ENCODE data around the gene AFTPH. TPM values are rescaled to one million over a fixed set of nuclear protein-coding genes. Genes with fewer than 3 reads are reported as not detected.

Gene AFTPH
- total RNA-seq, 4 donors from 2014 or later, result 24.1 to 62.4 (median 37.4) TPM

DNA sequence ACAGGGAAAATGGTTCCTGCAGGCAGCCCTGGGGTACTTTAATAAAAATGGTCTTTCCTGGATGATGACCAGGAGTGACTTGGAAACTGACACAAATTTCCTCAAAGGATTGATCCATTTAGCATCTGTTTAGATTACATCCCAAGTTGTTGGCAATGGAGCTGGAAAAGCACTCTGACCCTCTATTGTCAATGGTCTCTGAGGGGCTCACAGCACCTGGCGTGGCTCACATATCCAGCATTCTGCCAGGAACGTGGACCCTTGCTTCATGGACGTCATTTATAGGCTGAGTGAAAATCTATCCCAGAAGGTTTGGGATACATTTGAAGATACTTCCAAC is 85.8 kb downstream of the AFTPH start:
- H3K9me3 ChIP-seq, result no peaks in the 10 kb centered on the region
- intact Hi-C loops (cut with DNase I; ENCODE audit: low total_unique reads), result no loop called here
- no peak overlapping the region for H3K27ac ChIP-seq
- no peaks in the 10 kb centered on the region for H3K4me1 ChIP-seq
- TF ChIP-seq POLR2A (IDR thresholded peaks at IDR 0.05) (no peak), CTCF (IDR thresholded peaks at IDR 0.05) (no peak)
- DNase-seq, result no peak
- no peaks in the 10 kb centered on the region for H3K27me3 ChIP-seq
- H3K4me3 ChIP-seq, result peak overlapping the region in 1 of 2 donors; percentile 54
- no peaks in the 10 kb centered on the region for H3K36me3 ChIP-seq

GRCh38 chr2:64610316-64610855 is 86.3 kb downstream of the AFTPH start:
- Histone ChIP-seq H3K4me1 (no peaks in the 10 kb centered on the region), H3K27ac (no peak overlapping the region), H3K4me3 (no peak overlapping the region), H3K36me3 (no peaks in the 10 kb centered on the region), H3K27me3 (no peaks in the 10 kb centered on the region), H3K9me3 (no peaks in the 10 kb centered on the region)
- TF ChIP-seq CTCF (IDR thresholded peaks at IDR 0.05), result no peak
- TF ChIP-seq POLR2A (IDR thresholded peaks at IDR 0.05), result no peak
- intact Hi-C loops (cut with DNase I; ENCODE audit: low total_unique reads), result no loop called here
- no peak for DNase-seq

- TF ChIP-seq CTCF (IDR thresholded peaks at IDR 0.05) (no peak), POLR2A (IDR thresholded peaks at IDR 0.05) (no peak)
- Histone ChIP-seq H3K9me3 (no peaks in the 10 kb centered on the region), H3K4me3 (no peak overlapping the region), H3K36me3 (no peaks in the 10 kb centered on the region), H3K27ac (no peak overlapping the region), H3K27me3 (no peaks in the 10 kb centered on the region), H3K4me1 (no peaks in the 10 kb centered on the region)
- DNase-seq, result no peak
- intact Hi-C loops (cut with DNase I; ENCODE audit: low total_unique reads), result no loop called here
These were observed 88.6 kb downstream of the AFTPH start for GRCh38 chr2:64612575-64613195.

GRCh38 chr2:64613276-64613675 is 89.1 kb downstream of the AFTPH start:
- intact Hi-C loops (cut with DNase I; ENCODE audit: low total_unique reads), result no loop called here
- peak in 1 of 2 donors; percentile 3 for DNase-seq

More at GRCh38 chr2:64613276-64613675, 89.1 kb downstream of the AFTPH start:
- Histone ChIP-seq H3K4me3 (no peak overlapping the region), H3K4me1 (no peaks in the 10 kb centered on the region), H3K9me3 (no peaks in the 10 kb centered on the region), H3K36me3 (no peaks in the 10 kb centered on the region), H3K27me3 (no peaks in the 10 kb centered on the region), H3K27ac (no peak overlapping the region)
- TF ChIP-seq POLR2A (IDR thresholded peaks at IDR 0.05) (no peak), CTCF (IDR thresholded peaks at IDR 0.05) (no peak)

Data from uterus (tissue), 4 donors.